ENCODE results near the gene SRP19.

The SRP19 gene

DNA sequence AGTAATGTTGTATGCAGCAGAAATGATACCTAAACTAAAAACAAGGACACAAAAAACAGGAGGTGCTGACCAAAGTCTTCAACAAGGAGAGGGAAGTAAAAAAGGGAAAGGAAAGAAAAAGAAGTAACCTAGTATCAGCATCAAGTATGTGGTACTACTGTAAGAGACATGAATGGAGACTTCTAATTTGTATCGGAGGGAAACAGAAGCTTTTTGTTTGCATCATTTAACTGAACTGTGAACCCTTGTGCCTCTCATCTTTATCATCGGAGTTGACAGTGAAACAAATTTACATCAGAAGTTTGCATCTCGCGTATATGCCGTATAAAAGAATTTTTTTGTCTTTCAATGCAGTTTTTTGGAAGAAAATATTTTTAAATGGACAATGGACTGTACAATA lies 6.3 kb downstream of the SRP19 start:
- no peak for DNase-seq (ENCODE audit: low spot score)
- H3K27ac ChIP-seq: no peak overlapping the region
- TF ChIP-seq, protein P1, sequence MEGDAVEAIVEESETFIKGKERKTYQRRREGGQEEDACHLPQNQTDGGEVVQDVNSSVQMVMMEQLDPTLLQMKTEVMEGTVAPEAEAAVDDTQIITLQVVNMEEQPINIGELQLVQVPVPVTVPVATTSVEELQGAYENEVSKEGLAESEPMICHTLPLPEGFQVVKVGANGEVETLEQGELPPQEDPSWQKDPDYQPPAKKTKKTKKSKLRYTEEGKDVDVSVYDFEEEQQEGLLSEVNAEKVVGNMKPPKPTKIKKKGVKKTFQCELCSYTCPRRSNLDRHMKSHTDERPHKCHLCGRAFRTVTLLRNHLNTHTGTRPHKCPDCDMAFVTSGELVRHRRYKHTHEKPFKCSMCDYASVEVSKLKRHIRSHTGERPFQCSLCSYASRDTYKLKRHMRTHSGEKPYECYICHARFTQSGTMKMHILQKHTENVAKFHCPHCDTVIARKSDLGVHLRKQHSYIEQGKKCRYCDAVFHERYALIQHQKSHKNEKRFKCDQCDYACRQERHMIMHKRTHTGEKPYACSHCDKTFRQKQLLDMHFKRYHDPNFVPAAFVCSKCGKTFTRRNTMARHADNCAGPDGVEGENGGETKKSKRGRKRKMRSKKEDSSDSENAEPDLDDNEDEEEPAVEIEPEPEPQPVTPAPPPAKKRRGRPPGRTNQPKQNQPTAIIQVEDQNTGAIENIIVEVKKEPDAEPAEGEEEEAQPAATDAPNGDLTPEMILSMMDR (IDR thresholded peaks at IDR 0.05): no peak
- H3K4me3 ChIP-seq: no peak overlapping the region

DNA sequence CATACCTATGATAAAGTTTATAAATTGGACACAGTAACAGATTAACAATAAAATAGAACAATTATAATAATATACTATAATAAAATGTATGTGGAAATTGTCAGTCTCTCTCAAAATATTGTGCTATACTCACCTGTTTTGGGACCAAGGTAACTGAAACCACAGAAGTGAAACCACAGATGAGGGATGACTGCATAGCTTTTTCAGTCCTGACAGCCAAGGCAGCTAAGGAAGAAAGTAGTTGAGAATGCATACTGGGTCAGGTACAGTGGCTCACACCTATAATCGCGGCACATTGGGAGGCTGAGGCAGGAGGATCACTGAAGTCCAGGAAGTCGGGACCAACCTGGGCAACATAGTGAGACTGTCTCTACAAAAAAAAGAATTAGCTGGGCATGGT lies 8.9 kb downstream of the SRP19 start:
- no peak overlapping the region for H3K27ac ChIP-seq
- H3K4me3 ChIP-seq: no peak overlapping the region
- TF ChIP-seq, protein P1 (IDR thresholded peaks at IDR 0.05): no peak
- no peak for DNase-seq (ENCODE audit: low spot score)

DNA sequence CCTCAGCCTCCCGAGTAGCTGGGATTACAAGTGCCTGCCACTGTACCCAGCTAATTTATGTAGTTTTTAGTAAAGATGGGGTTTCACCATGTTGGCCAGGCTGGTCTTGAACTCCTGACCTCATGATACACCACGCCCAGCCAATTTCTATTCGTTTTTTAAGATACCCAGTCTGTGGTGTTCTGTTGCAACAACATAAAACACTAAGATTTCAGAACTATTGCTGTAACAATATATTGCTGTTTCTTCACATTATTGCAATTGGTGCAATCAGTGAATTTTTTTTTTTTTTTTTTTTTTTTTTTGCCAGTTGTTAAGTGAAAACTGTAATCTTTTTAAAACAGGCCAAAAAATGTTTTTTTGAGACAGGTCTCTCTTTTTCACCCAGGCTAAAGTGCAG lies 9.9 kb downstream of the SRP19 start:
- no peak overlapping the region for H3K4me3 ChIP-seq
- DNase-seq (ENCODE audit: low spot score): no peak
- no peak overlapping the region for H3K27ac ChIP-seq
- TF ChIP-seq, protein P1 (IDR thresholded peaks at IDR 0.05): no peak

DNA sequence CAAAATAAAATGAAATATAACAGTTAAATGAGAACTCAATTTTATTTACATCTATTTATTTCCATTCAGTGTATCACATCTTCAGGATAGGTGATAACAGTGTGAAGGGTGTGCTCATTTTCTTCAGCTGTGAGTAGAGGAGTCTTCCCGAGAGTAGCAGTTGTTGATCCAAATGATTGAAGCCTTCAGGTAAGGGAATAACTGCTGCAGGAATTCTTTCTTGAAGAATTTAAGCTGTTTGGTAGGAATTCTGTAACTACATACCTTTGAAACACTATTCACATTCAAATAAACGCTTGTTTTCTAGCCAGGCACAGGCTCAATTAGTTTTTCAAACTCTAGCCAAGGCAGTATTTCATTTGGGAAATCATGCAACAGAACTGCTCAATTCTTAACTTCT lies 15.3 kb downstream of the SRP19 start:
- Histone ChIP-seq H3K27ac (no peak overlapping the region), H3K4me3 (no peak overlapping the region)
- DNase-seq (ENCODE audit: low spot score): no peak
- TF ChIP-seq, protein P1 (IDR thresholded peaks at IDR 0.05): no peak

DNA sequence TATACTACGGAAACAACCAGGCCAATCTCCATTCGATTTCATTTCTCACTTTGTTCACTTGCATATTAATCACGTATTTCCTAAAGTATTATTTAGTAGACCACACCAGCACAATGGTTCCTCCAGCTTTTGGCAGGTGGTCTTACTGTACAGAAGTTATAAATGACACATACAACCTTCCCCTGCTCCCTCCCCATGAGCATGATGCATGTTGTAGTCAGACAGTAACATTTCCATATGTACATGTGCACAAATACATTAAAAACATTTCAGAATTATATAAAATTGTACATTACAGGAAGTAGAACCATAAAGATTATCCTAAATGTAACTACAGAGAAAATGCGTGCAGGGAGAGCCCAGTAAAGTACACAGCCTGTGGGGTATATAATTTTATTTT lies 17.0 kb downstream of the SRP19 start:
- no peak for DNase-seq (ENCODE audit: low spot score)
- Histone ChIP-seq H3K27ac (no peak overlapping the region), H3K4me3 (no peak overlapping the region)
- TF ChIP-seq, protein P1 (IDR thresholded peaks at IDR 0.05): no peak

DNA sequence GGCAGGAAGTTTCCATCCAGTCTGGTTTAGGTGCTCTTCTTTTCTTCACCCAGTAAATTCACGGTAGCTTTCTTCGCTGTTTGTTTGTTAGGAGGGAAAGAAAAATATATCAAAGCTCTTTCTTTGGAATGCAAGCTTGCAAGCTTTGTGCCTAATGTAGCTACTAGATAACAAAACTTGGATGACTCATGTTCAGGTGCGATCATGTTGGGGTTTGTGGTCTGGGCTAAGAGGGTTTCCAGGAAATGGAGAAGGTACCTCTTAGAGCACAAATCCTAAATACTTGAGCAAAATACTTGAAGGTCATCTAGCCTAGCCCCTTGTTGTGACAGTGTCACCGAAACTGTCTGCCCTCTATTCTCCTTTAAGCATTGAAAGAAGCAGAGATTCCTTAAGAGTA lies 17.7 kb downstream of the SRP19 start:
- Histone ChIP-seq H3K27ac (no peak overlapping the region), H3K4me3 (no peak overlapping the region)
- TF ChIP-seq, protein P1 (IDR thresholded peaks at IDR 0.05): no peak
- DNase-seq (ENCODE audit: low spot score): no peak

DNA sequence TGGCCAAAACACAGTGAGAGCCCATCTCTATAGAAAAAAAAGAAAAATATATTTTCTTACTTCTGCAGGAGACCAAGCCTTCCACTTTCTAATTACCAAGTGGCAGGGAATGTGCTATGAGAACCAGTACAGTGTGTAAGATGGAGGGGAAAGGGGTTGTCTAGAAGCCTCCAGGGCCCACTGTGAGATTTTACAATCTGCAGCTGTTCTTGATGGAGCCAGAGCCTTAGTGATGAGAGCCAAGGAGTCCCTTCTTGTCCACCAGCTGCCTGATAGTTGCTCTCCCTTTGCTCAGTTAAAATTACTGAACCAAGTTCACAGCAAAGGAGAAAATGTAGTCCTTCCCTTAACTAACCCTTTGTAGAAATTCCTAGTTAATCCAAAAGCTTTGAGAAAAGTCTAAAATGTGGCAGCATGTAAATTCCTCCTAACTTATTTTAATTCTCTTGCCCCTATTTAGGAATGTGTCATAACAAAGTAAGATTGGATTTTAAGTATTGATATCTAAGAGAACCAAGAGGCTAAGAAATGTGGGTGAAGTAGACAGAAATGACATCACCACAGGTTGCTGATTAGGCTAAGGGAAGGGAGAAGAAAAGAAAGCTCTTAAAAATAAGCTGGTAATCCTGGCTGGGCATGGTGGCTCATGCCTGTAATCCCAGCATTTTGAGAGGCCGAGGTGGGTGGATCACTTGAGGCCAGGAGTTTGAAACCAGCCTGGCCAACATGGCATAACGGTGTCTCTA lies 19.3 kb downstream of the SRP19 start:
- DNase-seq (ENCODE audit: low spot score): no peak
- no peak overlapping the region for H3K4me3 ChIP-seq
- TF ChIP-seq, protein P1 (IDR thresholded peaks at IDR 0.05): no peak
- H3K27ac ChIP-seq: no peak overlapping the region
